Embryonic facial prominence (tissue), 1 donor: ENCODE results near the gene NUP98.

Experiments used
- DNase-seq: peaks from one replicate; pipeline ENCODE4 v3.0.0-alpha.2; 2016; ENCODE audit errors: extremely low spot score

NUP98 gene

GRCh38 chr11:3642071-3642951, 155.0 kb downstream of the NUP98 start:
- DNase-seq: peak; percentile 63

GRCh38 chr11:3641701-3642070, 155.7 kb downstream of the NUP98 start, which contains the start of gene ART5:
TSS of gene ART5 (minus strand) at chr11:3641992. CDS start at chr11:3641862, 130 bp downstream.
- DNase-seq: no peak

GRCh38 chr11:3641191-3641590, 156.2 kb downstream of the NUP98 start:
- DNase-seq: no peak

- DNase-seq: no peak
Observed at GRCh38 chr11:3639841-3640240, 157.5 kb downstream of the NUP98 start.

- DNase-seq: no peak
Observed at GRCh38 chr11:3638513-3638912, 158.8 kb downstream of the NUP98 start.

GRCh38 chr11:3637201-3637600, 160.2 kb downstream of the NUP98 start:
- no peak for DNase-seq

- DNase-seq: no peak
Observed at GRCh38 chr11:3635641-3636375, 161.5 kb downstream of the NUP98 start.

GRCh38 chr11:3632070-3632660, 165.2 kb downstream of the NUP98 start:
- DNase-seq: no peak

- no peak for DNase-seq
Observed at GRCh38 chr11:3631331-3631730, 166.0 kb downstream of the NUP98 start.

GRCh38 chr11:3627291-3627690, 170.1 kb downstream of the NUP98 start:
- no peak for DNase-seq

- DNase-seq: no peak
Observed at GRCh38 chr11:3626250-3626960, 170.9 kb downstream of the NUP98 start.
